ENCODE measurements around the gene DCX.

DCX gene

DNA sequence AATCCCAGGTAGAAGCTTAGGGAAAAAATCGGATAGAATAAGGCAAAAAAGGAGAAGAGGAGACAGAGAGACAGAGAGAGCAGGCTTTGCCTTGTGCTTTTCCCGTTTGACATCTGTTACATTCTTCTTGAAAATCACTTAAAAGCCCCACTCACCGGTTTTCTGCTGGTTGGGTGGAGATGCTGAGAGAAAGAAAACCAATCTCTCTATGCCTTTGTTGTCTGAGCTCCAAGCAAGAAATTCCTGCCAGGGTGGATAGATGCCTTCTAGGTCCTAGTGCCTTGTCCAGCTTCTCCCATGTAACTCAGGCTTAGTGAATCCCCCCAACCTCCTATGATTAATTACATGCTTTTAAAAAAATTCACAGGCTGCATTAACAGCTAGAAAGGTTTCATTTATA, at the start of gene DCX:
Gene DCX (minus strand): TSS at position 210 of the 400 bp plus-strand sequence. CDS start 1,794 bp downstream, outside the sequence.
- DNase-seq (ENCODE audit: low read depth) = no peak

- DNase-seq (ENCODE audit: low read depth) = no peak
Measured at GRCh38 chrX:111460607-111461006, 48.6 kb upstream of the DCX start.

GRCh38 chrX:111447298-111447697, 35.3 kb upstream of the DCX start:
- no peak for DNase-seq (ENCODE audit: low read depth)

DNA sequence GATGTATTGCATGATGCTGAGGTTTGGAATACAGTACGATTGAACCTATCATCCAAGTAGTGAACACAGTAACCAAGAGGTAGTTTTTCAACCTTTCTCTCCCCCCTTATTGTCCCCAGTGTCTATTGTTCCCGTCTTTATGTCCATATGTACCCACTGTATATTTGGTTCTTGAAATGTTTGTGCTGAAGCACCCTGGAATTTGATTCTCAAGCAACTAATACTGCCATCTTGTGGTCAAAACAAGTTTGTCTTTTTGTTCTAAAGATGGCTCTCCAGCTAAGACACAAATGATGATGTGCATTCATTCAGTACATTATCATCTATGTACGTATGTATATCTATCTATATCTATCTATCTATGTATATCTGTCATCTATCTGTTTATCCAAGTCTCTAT, 33.5 kb upstream of the DCX start:
- DNase-seq (ENCODE audit: low read depth) = peak; percentile 16

DNA sequence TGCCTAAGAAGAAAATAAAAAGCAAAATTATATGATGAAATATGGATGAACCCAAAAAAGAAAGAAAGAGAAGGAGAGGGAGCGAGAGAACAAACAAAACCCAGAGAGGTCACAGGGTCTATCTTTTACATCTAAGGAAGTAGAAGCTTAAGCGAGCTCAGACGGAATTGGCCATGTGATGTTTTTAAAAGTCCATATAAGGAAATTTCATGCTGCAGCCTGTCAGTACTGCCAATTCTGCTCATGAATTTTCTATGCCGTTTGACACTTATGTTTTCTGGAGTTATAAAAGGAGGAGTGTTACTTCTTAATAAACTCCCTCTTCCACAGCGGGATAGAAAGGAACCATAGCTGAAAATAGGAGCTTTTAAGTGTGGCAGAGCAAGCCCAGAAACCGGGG, 32.9 kb upstream of the DCX start:
- no peak for DNase-seq (ENCODE audit: low read depth)

- no peak for DNase-seq (ENCODE audit: low read depth)
Measured at GRCh38 chrX:111443946-111444345, 32.0 kb upstream of the DCX start.

GRCh38 chrX:111442791-111443190, 30.8 kb upstream of the DCX start:
- DNase-seq (ENCODE audit: low read depth) = no peak

DNA sequence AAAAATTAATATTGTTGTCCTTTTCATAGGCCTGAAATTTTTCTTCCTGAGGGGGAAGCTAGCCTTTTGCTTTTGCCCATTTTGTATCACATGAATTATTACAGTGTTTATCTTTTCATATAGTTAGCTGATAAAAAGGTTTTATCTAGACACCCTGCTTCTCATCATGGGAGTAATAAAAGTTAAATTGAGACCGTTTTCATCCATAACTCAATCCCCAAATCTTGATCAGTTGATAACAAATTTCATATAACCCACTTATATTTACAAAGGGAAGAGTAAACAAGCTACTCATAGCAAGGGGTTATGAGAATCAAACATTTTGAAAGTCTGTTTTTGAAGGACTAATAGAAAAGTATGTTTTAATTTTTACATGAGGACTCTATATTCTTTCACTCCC, 23.5 kb upstream of the DCX start:
- DNase-seq (ENCODE audit: low read depth) = no peak

GRCh38 chrX:111431001-111431400, 19.0 kb upstream of the DCX start:
- no peak for DNase-seq (ENCODE audit: low read depth)

DNA sequence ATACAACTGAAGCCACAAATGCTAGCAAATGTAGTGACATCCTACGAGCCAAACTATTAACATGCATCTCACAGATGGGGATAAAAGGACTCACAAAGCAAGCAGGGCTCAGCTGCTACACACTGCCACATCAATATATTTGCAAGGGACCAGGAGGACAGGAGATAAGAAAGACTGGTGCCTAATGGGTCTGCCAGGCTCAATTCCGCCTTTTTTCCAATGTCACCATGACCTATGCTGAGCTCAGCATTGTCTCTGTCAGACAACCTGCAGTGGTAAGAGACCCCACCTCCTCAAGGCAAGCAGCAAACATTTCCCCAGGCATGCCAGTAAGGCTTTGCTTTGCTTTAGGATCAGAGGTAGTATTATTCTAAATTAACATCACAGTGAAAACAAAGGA, 435 bp downstream of the DCX start:
- DNase-seq (ENCODE audit: low read depth) = no peak

DNA sequence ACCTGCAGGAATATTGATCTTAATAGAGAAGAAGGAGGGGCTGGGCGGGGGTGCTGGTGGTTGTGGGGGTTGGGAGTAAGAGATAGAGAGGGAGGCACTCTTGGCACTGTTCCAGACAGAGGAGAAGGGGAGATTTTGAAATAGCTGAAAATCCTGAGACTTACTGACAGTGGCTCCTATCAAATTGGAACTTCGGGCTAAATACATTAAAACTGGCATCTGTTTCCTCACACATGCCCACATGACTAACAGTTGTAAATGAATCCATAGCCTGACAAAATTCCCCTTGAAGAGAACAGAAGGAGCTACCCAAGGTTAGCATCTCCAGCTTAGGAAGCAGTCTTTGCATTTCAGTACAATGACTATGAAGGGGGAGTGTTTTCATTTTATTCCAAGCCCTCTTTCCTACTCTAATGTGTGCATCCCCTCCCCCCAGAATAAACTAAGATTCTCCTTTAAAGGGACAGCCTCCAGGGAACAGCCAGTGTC, 1.4 kb downstream of the DCX start:
- DNase-seq (ENCODE audit: low read depth) = no peak

DNA sequence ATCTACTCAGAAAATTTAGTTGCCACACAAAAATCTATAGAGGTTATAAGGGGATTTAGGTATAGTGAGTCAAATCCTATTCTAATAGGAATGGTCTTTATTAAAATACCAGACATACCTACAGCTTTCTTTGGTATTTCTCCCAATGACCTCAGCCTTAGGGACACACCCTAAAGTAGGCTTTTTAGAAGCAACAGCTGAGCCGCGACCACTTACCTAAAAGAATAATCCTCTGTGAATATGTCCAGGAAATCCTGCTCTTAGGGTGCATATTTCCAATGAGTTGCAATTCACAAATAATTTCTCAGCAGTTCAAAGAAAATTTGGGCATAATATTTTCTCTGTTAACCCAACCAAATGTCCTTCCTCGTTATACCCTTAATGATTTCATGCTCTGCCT, 2.7 kb downstream of the DCX start:
- no peak for DNase-seq (ENCODE audit: low read depth)

- no peak for DNase-seq (ENCODE audit: low read depth)
Measured at GRCh38 chrX:111407948-111408347, 4.0 kb downstream of the DCX start.

GRCh38 chrX:111402344-111402743, 9.6 kb downstream of the DCX start:
- DNase-seq (ENCODE audit: low read depth) = no peak

DNA sequence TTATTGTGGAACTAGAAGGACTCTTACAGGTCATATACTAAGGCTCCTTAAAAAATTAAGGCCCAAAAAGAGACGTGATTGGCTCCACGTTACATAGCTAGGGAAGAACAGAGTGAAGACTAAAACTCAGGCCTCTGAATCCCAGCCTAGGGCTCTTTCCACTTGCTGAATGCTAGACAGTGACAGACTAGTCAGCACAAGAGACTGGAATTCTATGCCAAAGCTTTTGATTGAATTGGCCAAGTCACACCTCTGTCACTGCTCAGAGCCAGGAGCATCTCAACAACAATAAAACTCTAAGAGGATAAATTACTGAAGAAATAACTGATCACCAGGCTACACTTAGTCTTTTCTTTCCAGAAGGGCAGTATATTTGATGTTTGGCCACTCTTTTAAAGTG, 16.8 kb downstream of the DCX start:
- no peak for DNase-seq (ENCODE audit: low read depth)

GRCh38 chrX:111394569-111394968, 17.4 kb downstream of the DCX start:
- DNase-seq (ENCODE audit: low read depth) = no peak

DNA sequence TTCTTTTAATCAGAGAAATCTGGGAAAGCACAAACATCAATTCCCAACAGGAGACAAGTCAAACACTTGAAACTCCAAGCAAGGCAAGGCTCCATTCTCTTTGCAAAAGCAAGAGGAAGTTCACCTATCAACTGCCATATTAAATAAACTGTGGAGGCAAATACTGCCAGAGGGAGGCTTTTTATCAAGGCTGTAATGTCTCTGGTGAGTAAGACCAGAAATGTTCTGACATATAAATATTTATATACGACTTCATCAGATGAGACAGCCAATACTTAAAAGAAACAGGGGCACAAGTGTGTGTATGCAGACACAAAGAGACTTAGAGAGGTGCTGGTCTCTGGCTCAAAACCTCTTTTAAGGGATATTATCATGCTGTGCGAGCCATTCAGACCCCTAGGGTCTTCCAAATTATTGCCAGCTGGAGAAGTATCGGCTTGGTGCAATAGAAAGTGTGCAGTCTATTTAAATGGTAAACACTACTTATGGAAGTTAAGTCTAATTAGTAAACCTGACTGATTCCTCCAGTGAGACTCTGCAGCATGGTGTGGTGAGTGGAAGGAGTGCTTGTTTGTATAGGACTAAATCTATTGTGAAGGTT, 24.4 kb downstream of the DCX start:
- DNase-seq (ENCODE audit: low read depth) = no peak

- DNase-seq (ENCODE audit: low read depth) = no peak
Measured at GRCh38 chrX:111386615-111387233, 25.3 kb downstream of the DCX start.

- no peak for DNase-seq (ENCODE audit: low read depth)
Measured at GRCh38 chrX:111386077-111386476, 25.9 kb downstream of the DCX start.

- no peak for DNase-seq (ENCODE audit: low read depth)
Measured at GRCh38 chrX:111382277-111382676, 29.7 kb downstream of the DCX start.

- no peak for DNase-seq (ENCODE audit: low read depth)
Measured at GRCh38 chrX:111376897-111377578, 35.0 kb downstream of the DCX start.

- no peak for DNase-seq (ENCODE audit: low read depth)
Measured at GRCh38 chrX:111376486-111376885, 35.5 kb downstream of the DCX start.

- DNase-seq (ENCODE audit: low read depth) = no peak
Measured at GRCh38 chrX:111375747-111376146, 36.2 kb downstream of the DCX start.

- DNase-seq (ENCODE audit: low read depth) = no peak
Measured at GRCh38 chrX:111372086-111372485, 39.9 kb downstream of the DCX start.
